Mesendoderm (in vitro differentiated cells): ENCODE data around the gene ERF.
A peak's percentile ranks its signal among the peaks of the same experiment; 100 is the strongest.

Source experiments
- DNase-seq: peaks from one replicate; pipeline ENCODE4 v3.0.0; 2013
- H2AK5ac ChIP-seq: 2 replicates; pipeline ENCODE4 v1.6.1; 2013; ENCODE audit warnings: low read length, inconsistent platforms
- H2BK120ac ChIP-seq: 2 replicates; pipeline ENCODE4 v1.6.1; 2013; ENCODE audit warnings: low read depth, mild to moderate bottlenecking, low read length, moderate library complexity, mixed read lengths
- H2BK15ac ChIP-seq: replicated peaks from 2 replicates; pipeline ENCODE4 v1.6.1; 2013; ENCODE audit warnings: low read depth, mild to moderate bottlenecking, moderate library complexity
- H2BK5ac ChIP-seq: 2 replicates; pipeline ENCODE4 v1.6.1; 2013; ENCODE audit warnings: low read length, inconsistent platforms
- H3K18ac ChIP-seq: 2 replicates; pipeline ENCODE4 v1.6.1; 2013; ENCODE audit warnings: mild to moderate bottlenecking, low read length, mixed read lengths
- H3K23ac ChIP-seq: one replicate; pipeline ENCODE4 v1.6.1; 2013; ENCODE audit warnings: low read length
- H3K27ac ChIP-seq: 2 replicates; pipeline ENCODE4 v1.5.1; 2013; ENCODE audit warnings: low read depth, mild to moderate bottlenecking, inconsistent platforms, low read length, moderate library complexity
- H3K27me3 ChIP-seq: 2 replicates; pipeline ENCODE4 v1.6.1; 2013; ENCODE audit warnings: low read length, control low read depth, mild to moderate bottlenecking, inconsistent platforms; ENCODE audit not compliant: insufficient read depth, poor library complexity
- H3K36me3 ChIP-seq: 2 replicates; pipeline ENCODE4 v1.6.1; 2013; ENCODE audit warnings: low read length, inconsistent platforms; ENCODE audit not compliant: control insufficient read depth, insufficient read depth
- H3K4ac ChIP-seq: one replicate; pipeline ENCODE4 v1.6.1; 2013; ENCODE audit warnings: low read depth, mild to moderate bottlenecking, low read length, moderate library complexity
- H3K4me1 ChIP-seq: 2 replicates; pipeline ENCODE4 v1.6.1; 2013; ENCODE audit warnings: low read depth, low read length, inconsistent platforms; ENCODE audit not compliant: control insufficient read depth
- H3K4me2 ChIP-seq: 2 replicates; pipeline ENCODE4 v1.6.1; 2013; ENCODE audit warnings: low read length
- H3K4me3 ChIP-seq: 2 replicates; pipeline ENCODE4 v1.5.1; 2013; ENCODE audit warnings: mild to moderate bottlenecking, low read length
- H3K56ac ChIP-seq: one replicate; pipeline ENCODE4 v1.6.1; 2013; ENCODE audit warnings: low read length
- H3K79me1 ChIP-seq: 2 replicates; pipeline ENCODE4 v1.6.1; 2013; ENCODE audit warnings: low read length, inconsistent platforms
- H3K79me2 ChIP-seq: 2 replicates; pipeline ENCODE4 v1.6.1; 2013; ENCODE audit warnings: mild to moderate bottlenecking, low read length; ENCODE audit not compliant: control insufficient read depth, insufficient read depth
- H3K9ac ChIP-seq: 2 replicates; pipeline ENCODE4 v1.6.1; 2013; ENCODE audit warnings: low read length, inconsistent platforms
- H4K5ac ChIP-seq: one replicate; pipeline ENCODE4 v1.6.1; 2013; ENCODE audit warnings: low read length
- H4K8ac ChIP-seq: one replicate; pipeline ENCODE4 v1.6.1; 2013; ENCODE audit warnings: low read depth, mild to moderate bottlenecking, control low read depth, low read length, moderate library complexity
- WGBS: extraction: QIAGEN DNeasy Blood & Tissue Kit; methylation state at CpG from one replicate; pipeline ENCODE4 v1.1.7; 2013; ENCODE audit warnings: low lambda C conversion rate, missing lambda C conversion rate; ENCODE audit not compliant: insufficient coverage; ENCODE audit errors: extremely low coverage; 5-methylcytosine and 5-hydroxymethylcytosine counted together

Gene ERF

DNA sequence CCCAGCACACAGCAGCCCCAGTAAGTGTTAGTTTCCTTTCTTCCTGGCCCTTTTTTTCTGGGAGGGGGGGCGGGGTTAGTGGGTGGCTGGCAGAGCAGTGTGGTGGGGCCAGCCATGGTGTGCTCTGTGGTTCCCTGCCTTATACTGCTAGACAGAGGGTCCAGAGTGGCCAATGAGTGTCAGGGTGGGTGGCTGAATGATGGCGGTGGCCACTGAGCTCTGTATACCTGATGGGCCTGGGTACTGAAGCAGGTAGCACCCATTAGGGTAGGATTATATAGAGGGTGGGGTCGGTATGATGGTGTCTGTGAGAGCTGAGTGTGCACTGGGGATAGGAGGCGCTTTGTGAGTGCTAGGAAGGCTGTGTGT is 27.9 kb upstream of the ERF start:
- WGBS: no CpG with 5 or more reads among the region's 4 CpGs
- no peak overlapping the region for H4K8ac ChIP-seq
- H3K9ac ChIP-seq: peak overlapping the region; percentile 87
- peak overlapping the region; percentile 6 for H2BK5ac ChIP-seq
- H3K79me1 ChIP-seq: peaks cover 18% of the 10 kb centered on the region
- H4K5ac ChIP-seq: no peak overlapping the region
- H3K56ac ChIP-seq: peak overlapping the region; percentile 88
- H3K4me1 ChIP-seq: peaks cover 13% of the 10 kb centered on the region
- no peak for DNase-seq
- H3K79me2 ChIP-seq: peaks cover 13% of the 10 kb centered on the region
- H3K4me2 ChIP-seq: peak overlapping the region; percentile 94
- H2BK15ac ChIP-seq: no peak overlapping the region
- no peak overlapping the region for H3K18ac ChIP-seq
- H2AK5ac ChIP-seq: peak overlapping the region; percentile 6
- no peak overlapping the region for H3K4ac ChIP-seq
- H3K36me3 ChIP-seq: no peaks in the 10 kb centered on the region
- H3K23ac ChIP-seq: no peak overlapping the region
- H3K4me3 ChIP-seq: no peak overlapping the region
- H3K27me3 ChIP-seq: no peaks in the 10 kb centered on the region
- H2BK120ac ChIP-seq: no peak overlapping the region
- H3K27ac ChIP-seq: peak overlapping the region; percentile 4

GRCh38 chr19:42281827-42282762 is 27.2 kb upstream of the ERF start:
- Histone ChIP-seq H3K18ac (peak overlapping the region; percentile 86), H3K4me2 (peak overlapping the region; percentile 1), H3K4me1 (peaks cover 13% of the 10 kb centered on the region), H3K36me3 (no peaks in the 10 kb centered on the region), H3K27ac (peak overlapping the region; percentile 77), H3K27me3 (no peaks in the 10 kb centered on the region), H4K8ac (peak overlapping the region; percentile 30), H3K4ac (peak overlapping the region; percentile 71), H3K23ac (peak overlapping the region; percentile 29), H3K79me1 (peaks cover 18% of the 10 kb centered on the region), H2AK5ac (peak overlapping the region; percentile 98), H2BK15ac (no peak overlapping the region), H3K56ac (peak overlapping the region; percentile 90), H3K79me2 (peaks cover 13% of the 10 kb centered on the region), H4K5ac (peak overlapping the region; percentile 2), H3K9ac (peak overlapping the region; percentile 66), H2BK5ac (peak overlapping the region; percentile 89), H2BK120ac (peak overlapping the region; percentile 39), H3K4me3 (no peak overlapping the region)
- WGBS: no CpG with 5 or more reads among the region's 7 CpGs
- DNase-seq: peak; percentile 80

DNA sequence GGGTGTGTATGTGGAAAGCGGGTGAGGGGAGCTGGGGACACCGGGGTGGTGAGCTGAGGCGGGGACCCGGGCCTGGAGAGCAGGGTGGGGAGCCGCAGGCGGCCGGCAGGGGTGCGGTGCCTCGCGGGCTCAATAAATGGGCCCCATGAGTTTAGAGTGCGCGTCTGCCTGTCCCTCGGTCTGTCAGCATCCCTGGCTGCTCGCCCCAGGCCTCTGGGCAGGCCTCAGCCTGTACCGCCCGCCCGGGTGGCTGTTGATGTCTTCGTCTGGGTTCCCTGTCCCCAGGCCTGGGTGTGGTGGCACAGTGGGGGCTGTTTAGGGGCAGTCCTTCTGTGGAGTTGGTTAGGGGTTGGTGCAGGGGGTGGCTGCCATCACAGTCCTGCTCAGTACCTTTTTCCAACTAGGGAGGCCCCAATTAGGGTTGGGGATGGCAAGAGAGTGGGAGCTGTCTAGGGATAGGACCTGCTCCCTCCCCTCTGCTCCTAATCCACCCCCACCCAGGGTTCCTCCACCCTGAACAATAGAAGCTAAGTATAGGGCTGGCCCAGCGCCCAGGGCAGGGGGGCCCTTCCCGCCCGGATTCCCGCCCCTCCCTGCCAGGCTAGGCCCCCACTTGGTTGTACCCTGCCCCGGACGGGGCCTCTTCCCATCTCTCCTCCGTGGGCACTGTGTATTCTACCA is 26.4 kb upstream of the ERF start:
- peak overlapping the region; percentile 86 for H3K18ac ChIP-seq
- no peak overlapping the region for H2AK5ac ChIP-seq
- peaks cover 18% of the 10 kb centered on the region for H3K79me1 ChIP-seq
- WGBS: no CpG with 5 or more reads among the region's 25 CpGs
- peak overlapping the region; percentile 71 for H3K4ac ChIP-seq
- peaks cover 13% of the 10 kb centered on the region for H3K79me2 ChIP-seq
- H2BK120ac ChIP-seq: peak overlapping the region; percentile 46
- no peaks in the 10 kb centered on the region for H3K36me3 ChIP-seq
- peak overlapping the region; percentile 90 for H3K56ac ChIP-seq
- no peak overlapping the region for H4K5ac ChIP-seq
- peak overlapping the region; percentile 77 for H3K27ac ChIP-seq
- H3K4me1 ChIP-seq: peaks cover 13% of the 10 kb centered on the region
- DNase-seq: peak; percentile 72
- H4K8ac ChIP-seq: peak overlapping the region; percentile 30
- peak overlapping the region; percentile 1 for H3K4me2 ChIP-seq
- H2BK5ac ChIP-seq: no peak overlapping the region
- H3K27me3 ChIP-seq: no peaks in the 10 kb centered on the region
- peak overlapping the region; percentile 66 for H3K9ac ChIP-seq
- H3K23ac ChIP-seq: peak overlapping the region; percentile 18
- peak overlapping the region; percentile 10 for H2BK15ac ChIP-seq
- H3K4me3 ChIP-seq: no peak overlapping the region

- H4K5ac ChIP-seq: no peak overlapping the region
- H3K23ac ChIP-seq: no peak overlapping the region
- H3K18ac ChIP-seq: peak overlapping the region; percentile 86
- H3K4ac ChIP-seq: peak overlapping the region; percentile 71
- no peak overlapping the region for H2BK15ac ChIP-seq
- no peak overlapping the region for H2AK5ac ChIP-seq
- H3K9ac ChIP-seq: peak overlapping the region; percentile 71
- H3K79me1 ChIP-seq: peaks cover 14% of the 10 kb centered on the region
- WGBS: no CpG with 5 or more reads among the region's 20 CpGs
- H3K4me2 ChIP-seq: peak overlapping the region; percentile 64
- H2BK120ac ChIP-seq: peak overlapping the region; percentile 46
- H3K27me3 ChIP-seq: no peaks in the 10 kb centered on the region
- H3K4me3 ChIP-seq: peak overlapping the region; percentile 58
- no peak overlapping the region for H4K8ac ChIP-seq
- H3K56ac ChIP-seq: peak overlapping the region; percentile 90
- H3K27ac ChIP-seq: peak overlapping the region; percentile 65
- DNase-seq: peak; percentile 45
- peaks cover 13% of the 10 kb centered on the region for H3K4me1 ChIP-seq
- no peaks in the 10 kb centered on the region for H3K36me3 ChIP-seq
- H3K79me2 ChIP-seq: peaks cover 10% of the 10 kb centered on the region
- H2BK5ac ChIP-seq: no peak overlapping the region
Measured at GRCh38 chr19:42280815-42281145, 25.9 kb upstream of the ERF start.

DNA sequence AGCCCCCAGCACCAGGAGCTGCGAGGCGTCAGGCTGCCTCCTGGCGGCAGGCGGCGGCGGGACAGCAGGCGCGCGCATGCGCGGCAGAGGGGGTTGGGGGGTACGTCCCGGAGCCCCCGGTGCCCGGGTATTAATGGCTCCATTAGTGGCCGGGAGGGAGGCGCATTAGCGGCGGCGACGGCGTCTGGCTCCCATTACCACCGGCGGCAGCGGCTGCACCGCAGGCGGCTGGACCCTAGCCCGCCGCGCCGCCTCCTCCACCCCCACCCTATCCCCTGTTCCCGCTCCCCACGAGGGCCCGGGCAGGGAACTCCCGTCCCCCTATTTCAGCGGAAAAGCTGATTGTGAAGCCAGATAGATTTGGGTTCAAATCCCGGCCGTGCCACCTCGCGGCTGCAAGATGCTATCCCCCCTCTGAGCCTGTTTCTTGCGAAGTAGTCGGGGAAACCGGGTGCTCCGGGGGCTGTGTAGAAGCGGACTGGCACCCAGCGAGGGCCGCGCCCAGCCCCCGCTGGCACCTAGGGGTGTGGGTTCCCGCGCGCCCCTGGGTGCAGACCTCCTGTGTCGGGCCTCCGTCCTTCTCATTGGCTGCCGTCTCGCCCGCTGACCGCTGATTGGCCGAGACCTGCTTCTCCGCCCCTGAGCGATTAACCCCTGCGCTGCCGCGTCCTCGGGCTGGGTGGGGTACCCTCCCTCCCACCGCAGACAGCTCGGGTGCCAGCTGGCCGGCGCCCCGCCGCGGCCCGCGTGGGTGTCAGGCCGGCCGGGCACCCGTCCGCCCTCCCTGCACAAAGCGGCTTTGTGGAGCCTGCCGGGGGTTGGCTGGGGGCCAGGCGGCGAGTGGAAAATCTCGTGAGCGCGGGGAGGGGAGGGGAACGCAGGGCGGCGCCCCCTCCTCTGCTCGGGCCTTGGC is 25.2 kb upstream of the ERF start:
- no peak overlapping the region for H2BK15ac ChIP-seq
- H3K27me3 ChIP-seq: no peaks in the 10 kb centered on the region
- peak overlapping the region; percentile 58 for H3K4me3 ChIP-seq
- H3K4ac ChIP-seq: peak overlapping the region; percentile 71
- no peak overlapping the region for H2BK5ac ChIP-seq
- no peak overlapping the region for H4K5ac ChIP-seq
- no peaks in the 10 kb centered on the region for H3K36me3 ChIP-seq
- H3K79me2 ChIP-seq: peaks cover 5% of the 10 kb centered on the region
- H4K8ac ChIP-seq: peak overlapping the region; percentile 7
- peaks cover 11% of the 10 kb centered on the region for H3K79me1 ChIP-seq
- peak overlapping the region; percentile 65 for H3K27ac ChIP-seq
- peak overlapping the region; percentile 86 for H3K18ac ChIP-seq
- H2AK5ac ChIP-seq: no peak overlapping the region
- peak overlapping the region; percentile 64 for H3K4me2 ChIP-seq
- peak overlapping the region; percentile 90 for H3K56ac ChIP-seq
- peaks cover 13% of the 10 kb centered on the region for H3K4me1 ChIP-seq
- peak overlapping the region; percentile 46 for H2BK120ac ChIP-seq
- no peak overlapping the region for H3K23ac ChIP-seq
- peak; percentile 76 for DNase-seq
- no CpG with 5 or more reads among the region's 89 CpGs for WGBS
- H3K9ac ChIP-seq: peak overlapping the region; percentile 71
